Lower leg skin (tissue), 3 donors: ENCODE results near the gene FKBP1A.

Experiments used
- CTCF ChIP-seq, 3 donors: fragments of 450-650 bp; IDR thresholded peaks; one replicate each; pipeline ENCODE4 v1.5.1; 2016; ENCODE audit warnings: antibody characterized with exemption in 3 of 3, mild to moderate bottlenecking in 3 of 3, moderate library complexity in 2 of 3
- POLR2A ChIP-seq, 2 donors: fragments of 450-650 bp; IDR thresholded peaks; one replicate each; pipeline ENCODE4 v1.6.1; 2016 to 2017; ENCODE audit warnings: antibody characterized with exemption in 2 of 2, mild to moderate bottlenecking in 1 of 2, moderate library complexity in 1 of 2

DNA sequence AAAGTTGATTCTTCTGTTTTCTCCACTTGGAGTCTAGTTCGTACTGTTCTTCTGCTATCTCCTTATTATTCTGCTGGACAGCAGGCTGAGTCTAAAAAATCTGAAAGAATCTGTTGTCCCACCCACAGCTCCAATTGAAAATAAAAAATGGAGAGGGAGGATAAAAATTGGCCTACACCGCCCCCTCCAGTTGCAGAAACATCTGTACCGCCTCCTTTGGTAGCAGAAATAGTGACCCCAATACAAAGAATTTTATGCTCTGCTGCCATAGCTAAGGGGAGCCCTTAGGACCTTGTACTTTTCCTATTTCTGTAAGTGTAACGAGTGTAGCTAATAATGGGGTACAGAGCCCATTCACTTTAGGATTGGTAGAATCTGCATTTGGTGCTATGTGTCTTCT, 4.9 kb upstream of the FKBP1A start:
- TF ChIP-seq CTCF (IDR thresholded peaks at IDR 0.05) (no peak), POLR2A (IDR thresholded peaks at IDR 0.05) (no peak)
